Measurements from ENCODE around the gene ATMIN. TPM values are rescaled to one million over a fixed set of nuclear protein-coding genes. Genes with fewer than 3 reads are reported as not detected.

Gene ATMIN
- total RNA-seq, 1 donor from 2014 or later = 35.0 TPM

DNA sequence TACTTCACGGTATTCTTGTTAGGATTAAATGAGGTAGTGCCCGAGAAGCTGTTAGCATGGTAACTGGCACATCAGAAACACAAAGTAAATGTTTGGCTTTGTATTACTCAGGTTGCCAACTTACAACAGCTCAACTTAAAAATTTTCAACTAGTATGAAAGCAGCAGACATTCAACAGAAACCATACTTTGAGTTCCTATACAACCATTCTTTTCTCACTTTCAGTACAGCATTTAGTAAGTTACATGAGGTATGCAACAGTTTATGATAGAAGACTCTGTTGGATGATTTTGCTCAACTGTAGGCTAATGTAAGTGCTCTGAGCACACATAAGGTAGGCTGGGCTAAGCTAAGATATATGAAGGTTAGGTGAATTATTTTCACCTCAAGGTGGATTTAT, 21.0 kb upstream of the ATMIN start:
- TF ChIP-seq, protein P1, sequence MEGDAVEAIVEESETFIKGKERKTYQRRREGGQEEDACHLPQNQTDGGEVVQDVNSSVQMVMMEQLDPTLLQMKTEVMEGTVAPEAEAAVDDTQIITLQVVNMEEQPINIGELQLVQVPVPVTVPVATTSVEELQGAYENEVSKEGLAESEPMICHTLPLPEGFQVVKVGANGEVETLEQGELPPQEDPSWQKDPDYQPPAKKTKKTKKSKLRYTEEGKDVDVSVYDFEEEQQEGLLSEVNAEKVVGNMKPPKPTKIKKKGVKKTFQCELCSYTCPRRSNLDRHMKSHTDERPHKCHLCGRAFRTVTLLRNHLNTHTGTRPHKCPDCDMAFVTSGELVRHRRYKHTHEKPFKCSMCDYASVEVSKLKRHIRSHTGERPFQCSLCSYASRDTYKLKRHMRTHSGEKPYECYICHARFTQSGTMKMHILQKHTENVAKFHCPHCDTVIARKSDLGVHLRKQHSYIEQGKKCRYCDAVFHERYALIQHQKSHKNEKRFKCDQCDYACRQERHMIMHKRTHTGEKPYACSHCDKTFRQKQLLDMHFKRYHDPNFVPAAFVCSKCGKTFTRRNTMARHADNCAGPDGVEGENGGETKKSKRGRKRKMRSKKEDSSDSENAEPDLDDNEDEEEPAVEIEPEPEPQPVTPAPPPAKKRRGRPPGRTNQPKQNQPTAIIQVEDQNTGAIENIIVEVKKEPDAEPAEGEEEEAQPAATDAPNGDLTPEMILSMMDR (IDR thresholded peaks at IDR 0.05) = no peak
- Mint-ChIP-seq H3K27me3 (ENCODE audit: unreplicated experiment) (no peaks in the 10 kb centered on the region), H3K4me1 (ENCODE audit: unreplicated experiment) (no peaks in the 10 kb centered on the region), H3K36me3 (ENCODE audit: unreplicated experiment) (peaks cover 5% of the 10 kb centered on the region), H3K4me3 (ENCODE audit: unreplicated experiment) (no peak overlapping the region), H3K27ac (ENCODE audit: unreplicated experiment) (no peak overlapping the region), H3K9me3 (ENCODE audit: unreplicated experiment) (no peaks in the 10 kb centered on the region)
- no peak for DNase-seq (ENCODE audit: extremely low spot score, unreplicated experiment)

- no peaks in the 10 kb centered on the region for H3K27me3 Mint-ChIP-seq (ENCODE audit: unreplicated experiment)
- H3K4me1 Mint-ChIP-seq (ENCODE audit: unreplicated experiment) = no peaks in the 10 kb centered on the region
- no peak overlapping the region for H3K27ac Mint-ChIP-seq (ENCODE audit: unreplicated experiment)
- H3K9me3 Mint-ChIP-seq (ENCODE audit: unreplicated experiment) = no peaks in the 10 kb centered on the region
- no peak overlapping the region for H3K4me3 Mint-ChIP-seq (ENCODE audit: unreplicated experiment)
- peaks cover 5% of the 10 kb centered on the region for H3K36me3 Mint-ChIP-seq (ENCODE audit: unreplicated experiment)
- TF ChIP-seq, protein P1 (IDR thresholded peaks at IDR 0.05) = no peak
- no peak for DNase-seq (ENCODE audit: extremely low spot score, unreplicated experiment)
Observed at GRCh38 chr16:81018496-81018895, 17.1 kb upstream of the ATMIN start.

DNA sequence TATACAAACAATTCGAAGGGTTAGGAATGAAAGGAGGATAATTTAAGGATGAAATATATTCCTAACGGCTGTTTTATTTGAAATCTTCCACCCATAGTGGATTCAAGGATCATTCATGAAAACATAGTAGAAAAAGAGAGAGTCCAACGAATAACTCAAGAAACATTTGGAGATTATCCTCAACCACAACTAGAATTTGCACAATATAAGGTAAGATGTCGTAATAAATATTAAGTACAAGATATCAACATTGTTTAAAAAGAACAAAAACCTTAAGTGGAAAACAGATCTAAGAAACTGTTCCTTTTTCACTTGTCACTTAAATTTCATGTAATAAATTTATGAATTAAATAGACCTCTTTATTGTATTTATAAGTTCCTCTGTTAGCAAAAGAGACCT, 9.2 kb upstream of the ATMIN start:
- H3K4me3 Mint-ChIP-seq (ENCODE audit: unreplicated experiment) = no peak overlapping the region
- no peaks in the 10 kb centered on the region for H3K27me3 Mint-ChIP-seq (ENCODE audit: unreplicated experiment)
- no peak overlapping the region for H3K27ac Mint-ChIP-seq (ENCODE audit: unreplicated experiment)
- peaks cover 7% of the 10 kb centered on the region for H3K36me3 Mint-ChIP-seq (ENCODE audit: unreplicated experiment)
- TF ChIP-seq, protein P1 (IDR thresholded peaks at IDR 0.05) = no peak
- no peak for DNase-seq (ENCODE audit: extremely low spot score, unreplicated experiment)
- no peaks in the 10 kb centered on the region for H3K4me1 Mint-ChIP-seq (ENCODE audit: unreplicated experiment)
- H3K9me3 Mint-ChIP-seq (ENCODE audit: unreplicated experiment) = no peaks in the 10 kb centered on the region

- Mint-ChIP-seq H3K4me3 (ENCODE audit: unreplicated experiment) (no peak overlapping the region), H3K27ac (ENCODE audit: unreplicated experiment) (no peak overlapping the region), H3K27me3 (ENCODE audit: unreplicated experiment) (no peaks in the 10 kb centered on the region), H3K9me3 (ENCODE audit: unreplicated experiment) (no peaks in the 10 kb centered on the region), H3K4me1 (ENCODE audit: unreplicated experiment) (no peaks in the 10 kb centered on the region), H3K36me3 (ENCODE audit: unreplicated experiment) (peaks cover 5% of the 10 kb centered on the region)
- TF ChIP-seq, protein P1 (IDR thresholded peaks at IDR 0.05) = no peak
- DNase-seq (ENCODE audit: extremely low spot score, unreplicated experiment) = no peak
Observed at GRCh38 chr16:81029930-81030604, 5.6 kb upstream of the ATMIN start.

DNA sequence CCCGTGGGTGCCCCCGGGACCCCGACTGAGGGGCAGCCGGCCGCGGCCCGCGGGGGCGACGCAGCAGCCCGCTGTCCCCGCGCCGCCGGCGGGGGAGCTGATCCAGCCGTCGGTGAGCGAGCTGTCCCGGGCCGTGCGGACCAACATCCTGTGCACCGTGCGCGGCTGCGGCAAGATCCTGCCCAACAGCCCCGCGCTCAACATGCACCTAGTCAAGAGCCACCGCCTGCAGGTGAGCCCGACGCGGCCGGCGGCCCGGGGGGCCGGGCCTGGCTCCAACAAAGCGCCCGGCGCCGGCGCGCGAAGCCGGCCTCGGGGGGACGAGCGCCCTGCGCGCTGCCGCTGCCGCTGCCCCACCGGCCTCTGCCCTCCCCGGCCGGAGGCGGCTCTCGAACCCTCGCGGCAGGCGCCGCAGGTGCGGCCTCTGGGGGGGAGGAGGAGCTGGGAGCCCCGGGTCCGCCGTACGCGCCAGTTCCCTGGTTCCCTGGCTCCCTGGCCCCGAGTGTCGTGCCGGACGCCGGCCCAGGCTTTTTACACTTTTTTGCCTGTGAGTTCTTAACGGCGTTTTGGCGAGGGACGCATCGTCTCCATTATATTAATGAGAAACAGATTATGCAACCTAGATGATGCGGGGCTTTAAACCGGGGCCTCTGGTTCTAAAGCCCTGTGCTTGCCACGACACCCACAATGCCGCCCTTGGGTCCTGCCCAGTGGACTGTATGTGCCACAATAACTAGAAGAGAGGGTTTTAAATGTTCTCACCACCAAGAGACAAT, 521 bp downstream of the ATMIN start:
- no peaks in the 10 kb centered on the region for H3K9me3 Mint-ChIP-seq (ENCODE audit: unreplicated experiment)
- H3K36me3 Mint-ChIP-seq (ENCODE audit: unreplicated experiment) = no peaks in the 10 kb centered on the region
- H3K4me3 Mint-ChIP-seq (ENCODE audit: unreplicated experiment) = peak overlapping the region; percentile 83
- H3K27me3 Mint-ChIP-seq (ENCODE audit: unreplicated experiment) = no peaks in the 10 kb centered on the region
- peaks cover 18% of the 10 kb centered on the region for H3K4me1 Mint-ChIP-seq (ENCODE audit: unreplicated experiment)
- TF ChIP-seq, protein P1 (IDR thresholded peaks at IDR 0.05) = no peak
- H3K27ac Mint-ChIP-seq (ENCODE audit: unreplicated experiment) = peak overlapping the region; percentile 66
- no peak for DNase-seq (ENCODE audit: extremely low spot score, unreplicated experiment)
